ENCODE data around the gene TBC1D5.
"Not testable (repeated sequence)": the region's sequence is repeated elsewhere in the genome, so short reads cannot be mapped to it uniquely, and the experiment has no call there.

TBC1D5 gene

DNA sequence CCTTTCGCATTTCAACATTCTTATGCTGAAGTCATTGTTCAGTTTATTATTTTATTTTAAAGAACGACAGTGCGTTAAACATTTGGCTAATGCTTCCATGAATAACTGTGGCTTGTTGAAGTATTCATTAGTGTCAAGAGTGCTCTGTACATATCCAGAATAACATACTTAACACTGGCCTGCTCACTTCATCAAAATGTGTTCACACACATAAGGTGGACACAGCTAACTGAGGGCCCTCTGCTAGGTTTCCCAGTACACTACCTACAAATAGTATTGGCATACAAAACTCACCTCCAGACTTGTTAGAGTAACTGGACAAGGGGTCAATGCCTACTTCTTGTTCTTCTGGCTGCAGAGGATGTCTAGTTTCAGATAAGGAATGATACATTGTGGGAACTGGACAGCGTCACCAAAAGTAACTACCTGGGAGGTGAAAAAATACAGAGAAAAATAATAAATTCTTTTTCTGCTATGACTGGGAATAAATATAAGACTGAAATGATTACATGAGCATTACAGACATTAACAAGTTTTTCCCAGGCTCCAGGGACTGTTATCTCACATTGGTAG lies 234.2 kb downstream of the TBC1D5 start:
- H3K4me3 ChIP-seq (ENCODE audit: low read depth, low read length): no peak overlapping the region
- DNase-seq (ENCODE audit: low read depth): no peak
- TF ChIP-seq, protein P1, sequence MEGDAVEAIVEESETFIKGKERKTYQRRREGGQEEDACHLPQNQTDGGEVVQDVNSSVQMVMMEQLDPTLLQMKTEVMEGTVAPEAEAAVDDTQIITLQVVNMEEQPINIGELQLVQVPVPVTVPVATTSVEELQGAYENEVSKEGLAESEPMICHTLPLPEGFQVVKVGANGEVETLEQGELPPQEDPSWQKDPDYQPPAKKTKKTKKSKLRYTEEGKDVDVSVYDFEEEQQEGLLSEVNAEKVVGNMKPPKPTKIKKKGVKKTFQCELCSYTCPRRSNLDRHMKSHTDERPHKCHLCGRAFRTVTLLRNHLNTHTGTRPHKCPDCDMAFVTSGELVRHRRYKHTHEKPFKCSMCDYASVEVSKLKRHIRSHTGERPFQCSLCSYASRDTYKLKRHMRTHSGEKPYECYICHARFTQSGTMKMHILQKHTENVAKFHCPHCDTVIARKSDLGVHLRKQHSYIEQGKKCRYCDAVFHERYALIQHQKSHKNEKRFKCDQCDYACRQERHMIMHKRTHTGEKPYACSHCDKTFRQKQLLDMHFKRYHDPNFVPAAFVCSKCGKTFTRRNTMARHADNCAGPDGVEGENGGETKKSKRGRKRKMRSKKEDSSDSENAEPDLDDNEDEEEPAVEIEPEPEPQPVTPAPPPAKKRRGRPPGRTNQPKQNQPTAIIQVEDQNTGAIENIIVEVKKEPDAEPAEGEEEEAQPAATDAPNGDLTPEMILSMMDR (IDR thresholded peaks at IDR 0.05; ENCODE audit: control insufficient read depth, extremely low read depth, insufficient read depth): no peak

DNA sequence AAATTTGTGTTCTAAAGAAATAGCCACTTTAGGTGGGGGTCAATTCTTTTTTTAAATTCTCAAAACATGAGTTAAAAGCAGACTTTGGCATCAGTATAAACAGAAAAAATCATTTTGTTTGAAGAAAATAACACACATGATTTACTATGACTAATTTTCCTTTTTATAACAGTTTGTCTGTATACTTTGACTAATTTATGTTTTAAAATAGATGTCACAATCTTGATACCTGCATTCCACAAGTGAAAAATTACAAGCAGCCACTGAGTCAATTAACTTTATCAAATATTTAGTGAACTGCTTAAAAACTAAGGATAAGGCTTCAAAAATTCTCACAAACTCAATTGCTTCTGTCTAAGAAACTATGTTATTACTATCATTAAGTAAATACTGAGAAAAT lies 235.0 kb downstream of the TBC1D5 start:
- DNase-seq (ENCODE audit: low read depth): no peak
- TF ChIP-seq, protein P1 (IDR thresholded peaks at IDR 0.05; ENCODE audit: control insufficient read depth, extremely low read depth, insufficient read depth): no peak
- H3K4me3 ChIP-seq (ENCODE audit: low read depth, low read length): no peak overlapping the region

DNA sequence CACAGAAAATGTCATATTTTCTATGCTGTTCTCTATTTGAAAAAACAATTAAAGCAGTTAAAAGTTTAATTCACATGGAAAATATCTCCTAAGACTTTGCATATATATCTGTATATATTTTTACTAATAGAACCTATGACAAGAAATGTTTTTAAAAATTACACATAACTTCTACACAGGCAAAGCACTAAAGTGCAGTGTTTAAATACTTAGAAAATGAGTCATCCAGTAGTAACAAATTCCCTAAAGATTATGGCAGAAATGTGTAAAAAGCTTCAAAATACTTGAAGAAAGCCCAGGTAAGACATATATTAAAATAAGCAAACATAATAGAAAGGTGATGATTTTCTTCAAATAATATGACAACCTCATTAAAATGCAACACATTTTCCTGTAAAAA lies 236.6 kb downstream of the TBC1D5 start:
- TF ChIP-seq, protein P1 (IDR thresholded peaks at IDR 0.05; ENCODE audit: control insufficient read depth, extremely low read depth, insufficient read depth): no peak
- DNase-seq (ENCODE audit: low read depth): no peak
- no peak overlapping the region for H3K4me3 ChIP-seq (ENCODE audit: low read depth, low read length)

DNA sequence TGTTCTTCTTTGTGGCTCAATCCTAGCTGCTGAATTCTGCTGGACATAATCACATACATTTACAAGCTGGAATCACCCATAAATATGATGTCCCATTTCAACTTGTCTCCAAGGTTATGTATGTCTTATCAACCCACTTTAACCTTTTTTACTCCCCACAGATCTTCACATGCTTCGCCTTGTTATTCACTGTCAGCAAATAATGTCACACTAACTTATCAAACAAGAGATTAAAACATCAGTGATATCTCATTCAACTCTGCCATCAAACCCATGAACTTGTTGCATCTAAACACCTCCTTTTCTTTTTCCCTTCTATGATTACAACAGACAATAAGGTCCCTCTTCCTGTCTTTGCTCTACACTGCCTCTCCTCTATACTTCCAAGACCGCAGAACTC lies 240.7 kb downstream of the TBC1D5 start:
- TF ChIP-seq, protein P1 (IDR thresholded peaks at IDR 0.05; ENCODE audit: control insufficient read depth, extremely low read depth, insufficient read depth): no peak
- DNase-seq (ENCODE audit: low read depth): no peak
- no peak overlapping the region for H3K4me3 ChIP-seq (ENCODE audit: low read depth, low read length)

DNA sequence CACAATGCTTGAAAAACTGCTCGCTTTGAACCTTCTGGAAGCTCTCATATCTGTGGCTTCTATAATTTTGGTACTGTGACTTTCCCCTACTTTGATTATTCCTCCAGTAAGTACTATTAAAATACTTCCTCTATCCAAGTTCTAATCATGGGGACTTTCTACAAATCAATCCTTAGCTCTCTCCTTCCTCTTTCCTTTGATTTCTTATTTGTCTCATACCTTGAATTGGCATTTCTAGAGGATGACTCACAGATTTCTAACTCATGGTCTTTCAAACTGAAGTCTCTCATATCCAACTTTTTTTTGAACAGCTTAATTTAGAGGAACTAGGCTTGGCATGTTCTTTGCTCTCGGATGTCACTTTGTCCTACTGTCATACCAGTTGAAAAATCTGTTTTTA lies 241.8 kb downstream of the TBC1D5 start:
- no peak overlapping the region for H3K4me3 ChIP-seq (ENCODE audit: low read depth, low read length)
- TF ChIP-seq, protein P1 (IDR thresholded peaks at IDR 0.05; ENCODE audit: control insufficient read depth, extremely low read depth, insufficient read depth): no peak
- no peak for DNase-seq (ENCODE audit: low read depth)

DNA sequence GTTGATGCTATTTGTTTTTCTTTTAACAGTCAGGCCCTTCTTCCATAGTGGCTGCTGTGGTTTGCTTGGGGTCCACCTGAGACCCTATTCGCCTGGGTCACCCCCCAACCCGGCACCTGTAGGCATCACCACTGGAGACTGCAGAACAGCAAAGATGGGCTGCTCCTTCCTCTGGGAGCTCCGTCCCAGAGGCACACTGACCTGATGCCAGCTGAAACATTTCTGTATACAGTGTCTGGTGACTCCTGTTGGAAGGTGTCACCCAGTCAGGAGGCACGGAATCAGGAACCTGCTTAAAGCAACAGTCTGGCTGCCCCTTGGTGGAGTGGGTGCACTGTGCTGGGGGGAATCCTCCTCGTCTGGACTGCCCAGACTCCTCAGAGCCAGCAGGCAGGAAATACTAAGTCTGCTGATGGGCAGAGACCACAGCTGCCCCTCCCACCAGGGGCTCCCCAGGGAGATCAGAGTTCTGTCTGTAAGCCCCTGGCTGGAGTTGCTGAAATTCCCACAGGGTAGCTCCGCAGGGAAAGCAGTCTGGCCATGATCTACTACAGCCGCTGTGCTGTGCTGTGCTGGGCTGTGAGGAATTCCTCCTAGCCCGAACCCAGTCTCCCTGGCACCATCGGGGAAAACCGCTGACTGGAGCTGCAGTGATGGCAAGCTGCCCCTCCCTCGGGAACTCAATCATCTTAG lies 248.2 kb downstream of the TBC1D5 start:
- no peak overlapping the region for H3K4me3 ChIP-seq (ENCODE audit: low read depth, low read length)
- TF ChIP-seq, protein P1 (IDR thresholded peaks at IDR 0.05; ENCODE audit: control insufficient read depth, extremely low read depth, insufficient read depth): no peak
- DNase-seq (ENCODE audit: low read depth): no peak

DNA sequence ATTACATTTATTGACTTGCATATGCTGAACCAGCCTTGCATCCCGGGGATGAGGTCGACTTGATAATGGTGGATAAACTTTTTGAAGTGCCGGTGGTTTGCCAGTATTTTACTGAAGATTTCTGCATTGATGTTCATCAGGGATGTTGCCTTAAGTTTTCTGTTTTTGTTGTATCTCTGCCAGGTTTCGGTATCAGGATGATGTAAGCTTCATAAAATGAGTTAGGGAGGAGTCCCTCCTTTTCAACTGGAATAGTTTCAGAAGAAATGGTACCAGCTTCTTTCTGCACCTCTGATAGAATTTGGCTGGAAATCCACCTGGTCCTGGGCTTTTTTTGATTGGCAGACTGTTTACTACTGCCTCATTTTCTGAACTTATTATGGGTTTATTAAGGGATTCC lies 250.8 kb downstream of the TBC1D5 start:
- H3K4me3 ChIP-seq (ENCODE audit: low read depth, low read length): no peak overlapping the region
- TF ChIP-seq, protein P1 (IDR thresholded peaks at IDR 0.05; ENCODE audit: control insufficient read depth, extremely low read depth, insufficient read depth): no peak
- DNase-seq (ENCODE audit: low read depth): no peak

DNA sequence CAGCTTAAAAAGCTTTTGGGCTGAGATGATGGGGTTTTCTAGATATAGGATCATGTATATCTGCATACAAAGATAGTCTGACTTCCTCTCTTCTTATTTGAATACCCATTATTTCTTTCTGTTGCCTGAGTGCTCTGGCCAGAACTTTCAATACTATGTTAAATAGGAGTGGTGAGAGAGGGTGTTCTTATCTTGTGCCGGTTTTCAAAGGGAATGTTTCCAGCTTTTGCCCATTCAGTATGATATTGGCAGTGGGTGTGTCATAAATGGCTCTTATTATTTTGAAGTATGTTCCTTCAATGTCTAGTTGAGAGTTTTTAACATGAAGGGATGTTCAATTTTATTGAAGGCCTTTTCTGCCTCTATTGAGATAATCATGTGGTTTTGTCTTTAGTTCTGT lies 251.2 kb downstream of the TBC1D5 start:
- DNase-seq (ENCODE audit: low read depth); H3K4me3 ChIP-seq (ENCODE audit: low read depth, low read length): not testable (repeated sequence)
